K562 (cell line): ENCODE measurements around the gene LY6G6F. TPM values are rescaled to one million over a fixed set of nuclear protein-coding genes. Genes with fewer than 3 reads are reported as not detected.

Experiments
- ASH1L ChIP-seq: fragments of 450-650 bp; IDR thresholded peaks from 2 replicates; pipeline ENCODE4 v1.6.1; 2018; ENCODE audit warnings: borderline replicate concordance, mild to moderate bottlenecking, low read depth; ENCODE audit not compliant: partially characterized antibody
- ATF7 ChIP-seq: fragments of 450-650 bp; IDR thresholded peaks from 2 replicates; pipeline ENCODE4 v1.7.1; 2014; ENCODE audit warnings: mild to moderate bottlenecking, moderate library complexity
- C11orf30 ChIP-seq: fragments of 450-650 bp; IDR thresholded peaks from 2 replicates; pipeline ENCODE4 v1.6.1; 2016; ENCODE audit warnings: low read depth, mild to moderate bottlenecking
- CCNT2 ChIP-seq: IDR thresholded peaks from 2 replicates; pipeline ENCODE4 v1.6.1; 2011; ENCODE audit warnings: borderline replicate concordance, low read depth, mild to moderate bottlenecking, moderate library complexity, mixed read lengths, low read length; ENCODE audit not compliant: insufficient read length; ENCODE audit errors: extremely low read depth
- EGR1 ChIP-seq: fragments of 450-650 bp; conservative IDR thresholded peaks from 2 replicates; pipeline ENCODE4 v1.6.1; 2017; ENCODE audit warnings: mild to moderate bottlenecking
- EP300 ChIP-seq: IDR thresholded peaks from 2 replicates; pipeline ENCODE4 v1.6.1; 2012; ENCODE audit warnings: low read length, improper control_type of control experiment
- KAT2B ChIP-seq: IDR thresholded peaks from one replicate; pipeline ENCODE4 v1.6.1; 2012; ENCODE audit warnings: low read depth, mild to moderate bottlenecking, control low read depth, inconsistent platforms, low read length, moderate library complexity
- MAFF ChIP-seq: IDR thresholded peaks from 2 replicates; pipeline ENCODE4 v1.6.1; 2012; ENCODE audit warnings: low read length, improper control_type of control experiment
- MLX ChIP-seq, 2 experiments: fragments of 450-650 bp in 1 of 2; sonication (generic) in 1 of 2; formaldehyde crosslinking; conservative IDR thresholded peaks; 2 replicates each; pipeline versions ENCODE4 v1.4.0 to v1.8.1; 2020 to 2022; ENCODE audit warnings: mild to moderate bottlenecking in 1 of 2, missing genetic modification reagents in 1 of 2
- POLR2AphosphoS2 ChIP-seq: IDR thresholded peaks from 2 replicates; pipeline ENCODE4 v1.6.1; 2012; ENCODE audit warnings: low read length, improper control_type of control experiment
- POU5F1 ChIP-seq: fragments of 150-350 bp; IDR thresholded peaks from 2 replicates; pipeline ENCODE4 v1.6.1; 2014; ENCODE audit warnings: borderline replicate concordance, low read length, low read depth, mild to moderate bottlenecking; ENCODE audit not compliant: partially characterized antibody
- SAP30 ChIP-seq: fragments of 200-600 bp; sonication (generic); IDR thresholded peaks from 2 replicates; pipeline ENCODE4 v1.6.1; 2012; ENCODE audit warnings: borderline replicate concordance, low read depth, mild to moderate bottlenecking, moderate library complexity, low read length, control low read depth, inconsistent platforms; ENCODE audit not compliant: insufficient read depth, poor library complexity, severe bottlenecking
- TCF7 ChIP-seq: sonication (generic); IDR thresholded peaks from 2 replicates; pipeline ENCODE4 v1.6.1; 2016; ENCODE audit warnings: antibody characterized with exemption, borderline replicate concordance
- USF2 ChIP-seq: sonication (generic); formaldehyde crosslinking; IDR thresholded peaks from 2 replicates; pipeline ENCODE4 v1.5.0; 2020; ENCODE audit warnings: missing genetic modification reagents
- ZBTB8A ChIP-seq: fragments of 450-650 bp; IDR thresholded peaks from 2 replicates; pipeline ENCODE4 v1.6.1; 2018; ENCODE audit warnings: mild to moderate bottlenecking, moderate library complexity; ENCODE audit not compliant: partially characterized antibody
- ZNF24 ChIP-seq: fragments of 450-650 bp; IDR thresholded peaks from 2 replicates; pipeline ENCODE4 v1.6.1; 2016
- ZNF263 ChIP-seq: sonication (generic); formaldehyde crosslinking; IDR thresholded peaks from 2 replicates; pipeline ENCODE4 v1.8.0; 2022; ENCODE audit warnings: mild to moderate bottlenecking, missing genetic modification reagents, borderline replicate concordance
- ZNF3 ChIP-seq: fragments of 250-450 bp; sonication (Bioruptor Pico); IDR thresholded peaks from 2 replicates; pipeline ENCODE4 v1.5.0; 2021; ENCODE audit warnings: mild to moderate bottlenecking, moderate library complexity
- ZNF311 ChIP-seq: fragments of 250-450 bp; sonication (Bioruptor Pico); IDR thresholded peaks from 2 replicates; pipeline ENCODE4 v1.4.0; 2020; ENCODE audit warnings: mild to moderate bottlenecking, moderate library complexity
- ZNF41 ChIP-seq: fragments of 250-450 bp; sonication (Bioruptor Pico); conservative IDR thresholded peaks from 2 replicates; pipeline ENCODE4 v1.4.0; 2020; ENCODE audit warnings: mild to moderate bottlenecking
- ZNF561 ChIP-seq: fragments of 450-650 bp; formaldehyde crosslinking; conservative IDR thresholded peaks from 2 replicates; pipeline ENCODE4 v1.4.0; 2020; ENCODE audit warnings: mild to moderate bottlenecking, moderate library complexity
- ZNF583 ChIP-seq: fragments of 250-450 bp; sonication (Bioruptor Pico); IDR thresholded peaks from 2 replicates; pipeline ENCODE4 v1.4.0; 2020
- polyA plus RNA-seq, 8 experiments: library from polyadenylated mRNA; depleted of rRNA in 4 of 8; stranded (reverse) in 5 of 8; unstranded in 3 of 8; fragments of >200 nt; fragmentation: Nextera tagmentation in 2 of 8; fragmentation: Illumina TruSeq in 1 of 8; extraction: Ambion mirVana in 2 of 8; extraction: Trizol in 1 of 8; gene quantifications; 2 replicates each; pipeline versions ENCODE4 v1.2.1 to v1.2.3, GENCODE V29; 2011 to 2014; ENCODE audit warnings: inconsistent platforms in 1 of 8, missing spikeins in 1 of 8
- total RNA-seq, 7 experiments: library from RNA; depleted of rRNA in 6 of 7; stranded (reverse); fragments of >200 nt in 6 of 7; fragmentation: Illumina TruSeq in 2 of 7; extraction: Trizol in 2 of 7; gene quantifications; 2 replicates each; pipeline versions ENCODE4 v1.2.1 to v1.2.3, GENCODE V29; 2011 to 2021; ENCODE audit warnings: low replicate concordance in 1 of 7

Gene LY6G6F
- total and polyA plus RNA-seq, 9 of the 15 experiments (the other 6 are each of a cell fraction or from before 2014, with no cell fraction given): 0.14 to 0.50 (median 0.28) TPM; not detected in 2

- TF ChIP-seq EGR1: no peak
- TF ChIP-seq ASH1L: peak; percentile 53
- TF ChIP-seq ZNF561 (CRISPR knock-in tag): no peak; the same call in 1 of the 2 replicates
- no peak for TF ChIP-seq MLX (CRISPR knock-in tag; conservative IDR thresholded peaks at IDR 0.05)
- TF ChIP-seq SAP30: no peak
- no peak for TF ChIP-seq ZNF41 (CRISPR knock-in tag)
- TF ChIP-seq ATF7: peak; percentile 55; the same call in 1 of the 2 replicates
- no peak for TF ChIP-seq TCF7
- no peak for TF ChIP-seq POU5F1
- peak; percentile 58; the same call in 1 of the 2 replicates for TF ChIP-seq EP300
- TF ChIP-seq MAFF: peak; percentile 5; the same call in 1 of the 2 replicates
- TF ChIP-seq ZNF263: 0 out of 2 replicates have a peak, but pooled peaks have one; percentile 45
- no peak; the same call in 1 of the 2 replicates for TF ChIP-seq ZNF311
- no peak for TF ChIP-seq USF2
- no peak for TF ChIP-seq ZNF24
- TF ChIP-seq KAT2B: no peak
- no peak for TF ChIP-seq CCNT2
- TF ChIP-seq ZNF583 (CRISPR knock-in tag): 0 out of 2 replicates have a peak, but pooled peaks have one; percentile 39
- TF ChIP-seq ZNF3 (CRISPR knock-in tag): no peak
- no peak for TF ChIP-seq POLR2AphosphoS2
- TF ChIP-seq ZBTB8A: no peak
- no peak for TF ChIP-seq C11orf30
Measured at GRCh38 chr6:31663961-31664789, 42.5 kb upstream of the LY6G6F start (continued).
